Hematopoietic multipotent progenitor cell (in vitro differentiated cells): ENCODE measurements around the gene HLA-DMA. TPM values are rescaled to one million over a fixed set of nuclear protein-coding genes. Genes with fewer than 3 reads are reported as not detected.
A peak's percentile ranks its signal among the peaks of the same experiment; 100 is the strongest.

Experiments used
- DNase-seq, 3 donors: peaks; one replicate each; pipeline ENCODE4 v3.0.0-alpha.2; 2011 to 2015; ENCODE audit warnings: low read depth in 2 of 3, low spot score in 2 of 3
- total RNA-seq: library from RNA; depleted of rRNA; stranded (reverse); fragments of >200 nt; gene quantifications from one replicate; pipeline ENCODE4 v1.2.3, GENCODE V29; 2012

The HLA-DMA gene
- total RNA-seq, 1 donor, result 156 TPM

GRCh38 chr6:32935551-32936238, 17.2 kb downstream of the HLA-DMA start:
- DNase-seq, result no peak

GRCh38 chr6:32933661-32934085, 19.2 kb downstream of the HLA-DMA start:
- peak; percentile 62 to 84 (median 67) for DNase-seq

GRCh38 chr6:32932132-32932868, 20.6 kb downstream of the HLA-DMA start:
- DNase-seq, result no peak

GRCh38 chr6:32931211-32931610, 21.7 kb downstream of the HLA-DMA start:
- no peak for DNase-seq

- no peak for DNase-seq
These were observed 30.8 kb downstream of the HLA-DMA start for GRCh38 chr6:32922083-32922482.

- no peak for DNase-seq
These were observed 32.2 kb downstream of the HLA-DMA start for GRCh38 chr6:32920715-32921114.

- DNase-seq, result no peak
These were observed 39.9 kb downstream of the HLA-DMA start for GRCh38 chr6:32912951-32913350.

- no peak for DNase-seq
These were observed 44.0 kb downstream of the HLA-DMA start for GRCh38 chr6:32908897-32909296.

GRCh38 chr6:32906539-32906938, 46.4 kb downstream of the HLA-DMA start:
- no peak for DNase-seq

- no peak for DNase-seq
These were observed 47.8 kb downstream of the HLA-DMA start for GRCh38 chr6:32905078-32905477.

- DNase-seq, result no peak
These were observed 48.9 kb downstream of the HLA-DMA start for GRCh38 chr6:32903952-32904351.

Other genes with a start within 250 kb of the HLA-DMA start
- 0.27 TPM for gene HLA-DQA2, start 211.7 kb downstream of the HLA-DMA start, total RNA-seq
- 3.2 TPM for gene HLA-DQB2, start 189.6 kb downstream of the HLA-DMA start, total RNA-seq
- gene HLA-DOB, start 136.1 kb downstream of the HLA-DMA start, total RNA-seq, result 1.3 TPM
- gene TAP2, start 114.4 kb downstream of the HLA-DMA start, total RNA-seq, result 30.7 TPM
- 159 TPM for gene PSMB8, start 109.0 kb downstream of the HLA-DMA start, total RNA-seq
- gene TAP1, start 99.4 kb downstream of the HLA-DMA start, total RNA-seq, result 88.1 TPM
- gene PSMB9, start 98.9 kb downstream of the HLA-DMA start, total RNA-seq, result 114 TPM
- gene HLA-DMB, start 12.1 kb downstream of the HLA-DMA start, total RNA-seq, result 71.6 TPM
- 191 TPM for gene BRD2, start 15.5 kb upstream of the HLA-DMA start, total RNA-seq
- gene HLA-DOA, start 56.5 kb upstream of the HLA-DMA start, total RNA-seq, result 209 TPM
- 618 TPM for gene HLA-DPA1, start 120.6 kb upstream of the HLA-DMA start, total RNA-seq
- gene HLA-DPB1, start 122.9 kb upstream of the HLA-DMA start, total RNA-seq, result 396 TPM
- gene COL11A2, start 239.4 kb upstream of the HLA-DMA start, total RNA-seq, result 0.27 TPM
- 23.4 TPM for gene RXRB, start 247.6 kb upstream of the HLA-DMA start, total RNA-seq
- 29.9 TPM for gene SLC39A7, start 247.8 kb upstream of the HLA-DMA start, total RNA-seq